GM18868 (cell line): ENCODE results near the gene COL6A1.
"Not testable (repeated sequence)": the region's sequence is repeated elsewhere in the genome, so short reads cannot be mapped to it uniquely, and the experiment has no call there.

Experiments used
- ATAC-seq: cut with Tn5 transposase; IDR thresholded peaks from one replicate; pipeline ENCODE4 v1.9.1; 2021; ENCODE audit warnings: mild to moderate bottlenecking, moderate library complexity; ENCODE audit not compliant: unreplicated experiment

The COL6A1 gene

GRCh38 chr21:45966791-45967394 lies 14.7 kb upstream of the COL6A1 start:
- no peak for ATAC-seq

GRCh38 chr21:45969921-45970673 lies 11.5 kb upstream of the COL6A1 start:
- no peak for ATAC-seq

- ATAC-seq = no peak
Observed at GRCh38 chr21:45970674-45971615, 10.6 kb upstream of the COL6A1 start.

GRCh38 chr21:45971616-45972352 lies 9.8 kb upstream of the COL6A1 start:
- no peak for ATAC-seq

GRCh38 chr21:45972353-45972715 lies 9.2 kb upstream of the COL6A1 start:
- no peak for ATAC-seq

GRCh38 chr21:45972716-45973474 lies 8.7 kb upstream of the COL6A1 start:
- ATAC-seq = no peak

- ATAC-seq = peak; percentile 55
Observed at GRCh38 chr21:45973475-45974072, 8.0 kb upstream of the COL6A1 start.

GRCh38 chr21:45974073-45975019 lies 7.2 kb upstream of the COL6A1 start:
- no peak for ATAC-seq

GRCh38 chr21:45975020-45975666 lies 6.4 kb upstream of the COL6A1 start:
- no peak for ATAC-seq

GRCh38 chr21:45975667-45976409 lies 5.7 kb upstream of the COL6A1 start:
- not testable (repeated sequence) for ATAC-seq

GRCh38 chr21:45976701-45977311 lies 4.8 kb upstream of the COL6A1 start:
- no peak for ATAC-seq

GRCh38 chr21:45977396-45977795 lies 4.2 kb upstream of the COL6A1 start:
- no peak for ATAC-seq

GRCh38 chr21:45979141-45979631 lies 2.4 kb upstream of the COL6A1 start:
- no peak for ATAC-seq

GRCh38 chr21:45979651-45980050 lies 1.9 kb upstream of the COL6A1 start:
- no peak for ATAC-seq

GRCh38 chr21:45980271-45980670 lies 1.3 kb upstream of the COL6A1 start:
- no peak for ATAC-seq

GRCh38 chr21:45980697-45981096 lies 873 bp upstream of the COL6A1 start:
- no peak for ATAC-seq
